Activated CD4-positive, alpha-beta T cell treated with anti-CD3 and anti-CD28 coated beads for 48 hours (primary cell): ENCODE measurements around the gene EFHD2.
"Not testable (repeated sequence)": the region's sequence is repeated elsewhere in the genome, so short reads cannot be mapped to it uniquely, and the experiment has no call there.

Source experiments
- DNase-seq: peaks from one replicate; pipeline ENCODE4 v3.0.0-alpha.2; 2020

Gene EFHD2

GRCh38 chr1:15433471-15433870, 23.8 kb downstream of the EFHD2 start:
- no peak for DNase-seq

GRCh38 chr1:15434739-15435138, 25.1 kb downstream of the EFHD2 start:
- DNase-seq: not testable (repeated sequence)

- no peak for DNase-seq
Observed at GRCh38 chr1:15435239-15436077, 25.8 kb downstream of the EFHD2 start.

GRCh38 chr1:15436881-15437442, 27.3 kb downstream of the EFHD2 start:
- DNase-seq: no peak

GRCh38 chr1:15439325-15439724, 29.6 kb downstream of the EFHD2 start:
- DNase-seq: no peak

GRCh38 chr1:15440357-15440756, 30.7 kb downstream of the EFHD2 start:
- no peak for DNase-seq

- DNase-seq: no peak
Observed at GRCh38 chr1:15441247-15441646, 31.6 kb downstream of the EFHD2 start.

- no peak for DNase-seq
Observed at GRCh38 chr1:15442119-15442518, 32.4 kb downstream of the EFHD2 start.

- DNase-seq: no peak
Observed at GRCh38 chr1:15442759-15443158, 33.1 kb downstream of the EFHD2 start.

GRCh38 chr1:15443281-15443680, 33.6 kb downstream of the EFHD2 start:
- DNase-seq: no peak

GRCh38 chr1:15444468-15445389, 35.0 kb downstream of the EFHD2 start:
- no peak for DNase-seq

- no peak for DNase-seq
Observed at GRCh38 chr1:15445390-15446122, 35.9 kb downstream of the EFHD2 start.

- no peak for DNase-seq
Observed at GRCh38 chr1:15446212-15446611, 36.5 kb downstream of the EFHD2 start.

GRCh38 chr1:15448877-15449462, 39.3 kb downstream of the EFHD2 start:
- DNase-seq: no peak

- DNase-seq: no peak
Observed at GRCh38 chr1:15449567-15449966, 39.9 kb downstream of the EFHD2 start.

- no peak for DNase-seq
Observed at GRCh38 chr1:15451014-15451722, 41.5 kb downstream of the EFHD2 start.

GRCh38 chr1:15452216-15452615, 42.5 kb downstream of the EFHD2 start:
- DNase-seq: no peak

GRCh38 chr1:15452866-15453571, 43.3 kb downstream of the EFHD2 start:
- DNase-seq: no peak

GRCh38 chr1:15453734-15454133, 44.0 kb downstream of the EFHD2 start:
- DNase-seq: no peak

GRCh38 chr1:15454256-15454655, 44.6 kb downstream of the EFHD2 start:
- no peak for DNase-seq

GRCh38 chr1:15455522-15455921, 45.8 kb downstream of the EFHD2 start:
- DNase-seq: no peak
